NCI-H2107 treated with DMSO at 0.1 percent for 48 hours (cell line): ENCODE results near the gene SSX5.
"Not testable (repeated sequence)": the region's sequence is repeated elsewhere in the genome, so short reads cannot be mapped to it uniquely, and the experiment has no call there.

Source experiments
- DNase-seq: peaks from one replicate; lab custom pipeline; 2025; ENCODE audit not compliant: unreplicated experiment; lab: John Stamatoyannopoulos, UW

The SSX5 gene

GRCh38 chrX:48196745-48197201, at the start of gene SSX5:
Gene SSX5, minus strand, starts transcription at chrX:48196795. Its CDS starts 1,437 bp downstream, at chrX:48195358.
- no peak for DNase-seq

GRCh38 chrX:48224196-48224595, 27.6 kb upstream of the SSX5 start:
- DNase-seq, result not testable (repeated sequence)

GRCh38 chrX:48214341-48214740, 17.7 kb upstream of the SSX5 start:
- not testable (repeated sequence) for DNase-seq

- DNase-seq, result not testable (repeated sequence)
Measured at GRCh38 chrX:48190024-48190423, 6.6 kb downstream of the SSX5 start.

- not testable (repeated sequence) for DNase-seq
Measured at GRCh38 chrX:48181882-48182281, 14.7 kb downstream of the SSX5 start.

- DNase-seq, result no peak
Measured at GRCh38 chrX:48180811-48181210, 15.8 kb downstream of the SSX5 start.

GRCh38 chrX:48179691-48180090, 16.9 kb downstream of the SSX5 start:
- DNase-seq, result no peak

GRCh38 chrX:48166322-48166721, 30.3 kb downstream of the SSX5 start:
- not testable (repeated sequence) for DNase-seq

- no peak for DNase-seq
Measured at GRCh38 chrX:48165241-48165640, 31.4 kb downstream of the SSX5 start.

GRCh38 chrX:48156014-48156413, 40.6 kb downstream of the SSX5 start:
- no peak for DNase-seq

- no peak for DNase-seq
Measured at GRCh38 chrX:48154796-48155195, 41.8 kb downstream of the SSX5 start.

- no peak for DNase-seq
Measured at GRCh38 chrX:48153769-48154168, 42.8 kb downstream of the SSX5 start.

GRCh38 chrX:48142697-48143096, 53.9 kb downstream of the SSX5 start:
- DNase-seq, result not testable (repeated sequence)

- not testable (repeated sequence) for DNase-seq
Measured at GRCh38 chrX:48141810-48142508, 54.6 kb downstream of the SSX5 start.

- DNase-seq, result not testable (repeated sequence)
Measured at GRCh38 chrX:48139076-48139475, 57.5 kb downstream of the SSX5 start.
